Measurements from ENCODE around the gene TPX2.

Gene TPX2

DNA sequence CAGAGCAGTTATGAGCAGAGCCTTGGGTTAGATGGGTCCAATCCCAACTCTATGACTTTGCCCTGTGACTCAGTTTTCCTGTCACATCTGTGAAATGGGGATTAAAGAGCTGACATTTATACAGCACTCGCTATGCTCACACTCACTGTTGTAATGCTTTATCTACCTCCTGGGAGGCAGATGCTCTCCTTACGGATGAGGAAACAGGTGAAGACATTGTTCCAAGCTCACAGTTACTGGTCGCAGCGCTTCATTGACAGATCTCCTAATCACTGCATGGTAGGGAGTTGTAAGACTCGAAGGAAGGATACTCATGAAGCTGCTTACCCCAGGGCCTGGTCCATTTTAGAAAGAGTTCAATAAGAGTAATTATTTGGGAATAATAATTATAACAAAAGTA, 77.1 kb downstream of the TPX2 start (continued):
- TF ChIP-seq, protein P1, sequence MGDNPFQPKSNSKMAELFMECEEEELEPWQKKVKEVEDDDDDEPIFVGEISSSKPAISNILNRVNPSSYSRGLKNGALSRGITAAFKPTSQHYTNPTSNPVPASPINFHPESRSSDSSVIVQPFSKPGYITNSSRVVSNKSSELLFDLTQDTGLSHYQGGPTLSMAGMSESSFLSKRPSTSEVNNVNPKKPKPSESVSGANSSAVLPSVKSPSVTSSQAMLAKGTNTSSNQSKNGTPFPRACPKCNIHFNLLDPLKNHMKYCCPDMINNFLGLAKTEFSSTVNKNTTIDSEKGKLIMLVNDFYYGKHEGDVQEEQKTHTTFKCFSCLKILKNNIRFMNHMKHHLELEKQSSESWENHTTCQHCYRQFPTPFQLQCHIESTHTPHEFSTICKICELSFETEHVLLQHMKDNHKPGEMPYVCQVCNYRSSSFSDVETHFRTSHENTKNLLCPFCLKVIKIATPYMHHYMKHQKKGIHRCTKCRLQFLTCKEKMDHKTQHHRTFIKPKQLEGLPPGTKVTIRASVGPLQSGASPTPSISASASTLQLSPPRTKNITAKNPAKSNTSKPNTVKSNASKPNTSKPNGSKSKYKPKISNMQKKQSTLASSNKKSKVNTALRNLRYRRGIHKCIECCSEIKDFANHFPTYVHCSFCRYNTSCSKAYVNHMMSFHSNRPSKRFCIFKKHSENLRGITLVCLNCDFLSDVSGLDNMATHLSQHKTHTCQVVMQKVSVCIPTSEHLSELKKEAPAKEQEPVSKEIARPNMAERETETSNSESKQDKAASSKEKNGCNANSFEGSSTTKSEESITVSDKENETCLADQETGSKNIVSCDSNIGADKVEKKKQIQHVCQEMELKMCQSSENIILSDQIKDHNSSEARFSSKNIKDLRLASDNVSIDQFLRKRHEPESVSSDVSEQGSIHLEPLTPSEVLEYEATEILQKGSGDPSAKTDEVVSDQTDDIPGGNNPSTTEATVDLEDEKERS (tag by site-specific recombination; IDR thresholded peaks at IDR 0.05): no peak

DNA sequence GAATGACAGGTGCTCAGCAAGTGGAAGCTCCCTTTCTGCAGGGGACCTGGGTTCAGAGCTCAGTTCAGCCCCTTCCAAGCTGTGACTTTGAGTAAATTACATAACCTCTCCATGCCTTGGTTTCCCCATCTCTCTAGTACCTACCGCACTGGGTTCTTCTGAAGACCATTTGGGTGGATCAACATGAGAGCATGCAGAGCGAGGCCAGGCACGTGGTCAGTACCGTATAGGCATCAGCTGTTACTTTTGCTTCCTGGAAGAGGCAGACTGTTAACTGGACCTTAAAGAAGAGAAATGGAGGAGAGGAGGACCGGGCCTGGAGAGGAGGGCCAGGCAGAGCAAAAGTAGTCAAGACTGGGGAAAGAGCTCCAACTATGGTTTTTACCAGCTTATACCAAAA, 78.4 kb downstream of the TPX2 start:
- Histone ChIP-seq H3K4me3 (ENCODE audit: low read depth, low read length) (no peak overlapping the region), H3K27ac (ENCODE audit: extremely low read depth, low read depth, low read length) (no peak overlapping the region), H3K4me1 (ENCODE audit: control insufficient read depth, insufficient read depth, low read length) (no peaks in the 10 kb centered on the region), H3K36me3 (ENCODE audit: control insufficient read depth in 2 of 2, insufficient read depth in 1 of 2, low read length in 2 of 2) (no peaks in the 10 kb centered on the region), H3K9me3 (ENCODE audit: control insufficient read depth, insufficient read depth, low read depth, low read length) (no peaks in the 10 kb centered on the region)
- ChIA-PET CTCF (interaction anchor here (0.5 to 2.2 kb wide), 7 partner anchors 14 to 690 kb away, joined by 3 to 10 read pairs (median 4); no protein-coding TSS in a partner anchor), POLR2A (interaction anchor here (1.5 kb wide), 1 partner anchor 11 kb away, joined by 3 read pairs; no protein-coding TSS in a partner anchor)
- TF ChIP-seq, protein P2, sequence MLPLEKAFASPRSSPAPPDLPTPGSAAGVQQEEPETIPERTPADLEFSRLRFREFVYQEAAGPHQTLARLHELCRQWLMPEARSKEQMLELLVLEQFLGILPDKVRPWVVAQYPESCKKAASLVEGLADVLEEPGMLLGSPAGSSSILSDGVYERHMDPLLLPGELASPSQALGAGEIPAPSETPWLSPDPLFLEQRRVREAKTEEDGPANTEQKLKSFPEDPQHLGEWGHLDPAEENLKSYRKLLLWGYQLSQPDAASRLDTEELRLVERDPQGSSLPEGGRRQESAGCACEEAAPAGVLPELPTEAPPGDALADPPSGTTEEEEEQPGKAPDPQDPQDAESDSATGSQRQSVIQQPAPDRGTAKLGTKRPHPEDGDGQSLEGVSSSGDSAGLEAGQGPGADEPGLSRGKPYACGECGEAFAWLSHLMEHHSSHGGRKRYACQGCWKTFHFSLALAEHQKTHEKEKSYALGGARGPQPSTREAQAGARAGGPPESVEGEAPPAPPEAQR (tag by site-specific recombination; IDR thresholded peaks at IDR 0.05): no peak
- no peak for TF ChIP-seq SCRT2 (tag by site-specific recombination; IDR thresholded peaks at IDR 0.05)
- TF ChIP-seq, protein P3, sequence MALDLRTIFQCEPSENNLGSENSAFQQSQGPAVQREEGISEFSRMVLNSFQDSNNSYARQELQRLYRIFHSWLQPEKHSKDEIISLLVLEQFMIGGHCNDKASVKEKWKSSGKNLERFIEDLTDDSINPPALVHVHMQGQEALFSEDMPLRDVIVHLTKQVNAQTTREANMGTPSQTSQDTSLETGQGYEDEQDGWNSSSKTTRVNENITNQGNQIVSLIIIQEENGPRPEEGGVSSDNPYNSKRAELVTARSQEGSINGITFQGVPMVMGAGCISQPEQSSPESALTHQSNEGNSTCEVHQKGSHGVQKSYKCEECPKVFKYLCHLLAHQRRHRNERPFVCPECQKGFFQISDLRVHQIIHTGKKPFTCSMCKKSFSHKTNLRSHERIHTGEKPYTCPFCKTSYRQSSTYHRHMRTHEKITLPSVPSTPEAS (tag by site-specific recombination; IDR thresholded peaks at IDR 0.05): no peak
- no peak for TF ChIP-seq ZNF311 (tag by site-specific recombination; IDR thresholded peaks at IDR 0.05; ENCODE audit: borderline replicate concordance)
- TF ChIP-seq MZF1 (tag by site-specific recombination; IDR thresholded peaks at IDR 0.05; ENCODE audit: borderline replicate concordance): no peak
- TF ChIP-seq, protein P4, sequence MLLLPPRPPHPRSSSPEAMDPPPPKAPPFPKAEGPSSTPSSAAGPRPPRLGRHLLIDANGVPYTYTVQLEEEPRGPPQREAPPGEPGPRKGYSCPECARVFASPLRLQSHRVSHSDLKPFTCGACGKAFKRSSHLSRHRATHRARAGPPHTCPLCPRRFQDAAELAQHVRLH (tag by site-specific recombination; IDR thresholded peaks at IDR 0.05): no peak
- no peak for TF ChIP-seq ZNF571 (tag by site-specific recombination; IDR thresholded peaks at IDR 0.05)
- TF ChIP-seq ZBTB7A (tag by site-specific recombination; IDR thresholded peaks at IDR 0.05; ENCODE audit: low read depth): no peak
- TF ChIP-seq KLF1 (tag by site-specific recombination; IDR thresholded peaks at IDR 0.05): no peak
- TF ChIP-seq ZNF670 (tag by site-specific recombination; IDR thresholded peaks at IDR 0.05; ENCODE audit: low read depth): no peak
- TF ChIP-seq, protein P5, sequence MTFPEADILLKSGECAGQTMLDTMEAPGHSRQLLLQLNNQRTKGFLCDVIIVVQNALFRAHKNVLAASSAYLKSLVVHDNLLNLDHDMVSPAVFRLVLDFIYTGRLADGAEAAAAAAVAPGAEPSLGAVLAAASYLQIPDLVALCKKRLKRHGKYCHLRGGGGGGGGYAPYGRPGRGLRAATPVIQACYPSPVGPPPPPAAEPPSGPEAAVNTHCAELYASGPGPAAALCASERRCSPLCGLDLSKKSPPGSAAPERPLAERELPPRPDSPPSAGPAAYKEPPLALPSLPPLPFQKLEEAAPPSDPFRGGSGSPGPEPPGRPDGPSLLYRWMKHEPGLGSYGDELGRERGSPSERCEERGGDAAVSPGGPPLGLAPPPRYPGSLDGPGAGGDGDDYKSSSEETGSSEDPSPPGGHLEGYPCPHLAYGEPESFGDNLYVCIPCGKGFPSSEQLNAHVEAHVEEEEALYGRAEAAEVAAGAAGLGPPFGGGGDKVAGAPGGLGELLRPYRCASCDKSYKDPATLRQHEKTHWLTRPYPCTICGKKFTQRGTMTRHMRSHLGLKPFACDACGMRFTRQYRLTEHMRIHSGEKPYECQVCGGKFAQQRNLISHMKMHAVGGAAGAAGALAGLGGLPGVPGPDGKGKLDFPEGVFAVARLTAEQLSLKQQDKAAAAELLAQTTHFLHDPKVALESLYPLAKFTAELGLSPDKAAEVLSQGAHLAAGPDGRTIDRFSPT (tag by site-specific recombination; IDR thresholded peaks at IDR 0.05): no peak
- TF ChIP-seq, protein P6, sequence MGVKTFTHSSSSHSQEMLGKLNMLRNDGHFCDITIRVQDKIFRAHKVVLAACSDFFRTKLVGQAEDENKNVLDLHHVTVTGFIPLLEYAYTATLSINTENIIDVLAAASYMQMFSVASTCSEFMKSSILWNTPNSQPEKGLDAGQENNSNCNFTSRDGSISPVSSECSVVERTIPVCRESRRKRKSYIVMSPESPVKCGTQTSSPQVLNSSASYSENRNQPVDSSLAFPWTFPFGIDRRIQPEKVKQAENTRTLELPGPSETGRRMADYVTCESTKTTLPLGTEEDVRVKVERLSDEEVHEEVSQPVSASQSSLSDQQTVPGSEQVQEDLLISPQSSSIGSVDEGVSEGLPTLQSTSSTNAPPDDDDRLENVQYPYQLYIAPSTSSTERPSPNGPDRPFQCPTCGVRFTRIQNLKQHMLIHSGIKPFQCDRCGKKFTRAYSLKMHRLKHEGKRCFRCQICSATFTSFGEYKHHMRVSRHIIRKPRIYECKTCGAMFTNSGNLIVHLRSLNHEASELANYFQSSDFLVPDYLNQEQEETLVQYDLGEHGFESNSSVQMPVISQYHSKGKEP (tag by site-specific recombination; IDR thresholded peaks at IDR 0.05): no peak
- TF ChIP-seq ZNF660 (tag by site-specific recombination; IDR thresholded peaks at IDR 0.05): no peak
